CD4-positive, alpha-beta T cell treated with Interferon alpha-2 for 1 hour (primary cell): ENCODE measurements around the gene CEP83.
A peak's percentile ranks its signal among the peaks of the same experiment; 100 is the strongest.
"Not testable (repeated sequence)": the region's sequence is repeated elsewhere in the genome, so short reads cannot be mapped to it uniquely, and the experiment has no call there.

Source experiments
- DNase-seq, 2 donors: peaks; one replicate each; pipeline ENCODE4 v3.0.0-alpha.2; 2020 to 2022

CEP83 gene

GRCh38 chr12:94372461-94372860 is 87.2 kb downstream of the CEP83 start:
- no peak for DNase-seq

DNA sequence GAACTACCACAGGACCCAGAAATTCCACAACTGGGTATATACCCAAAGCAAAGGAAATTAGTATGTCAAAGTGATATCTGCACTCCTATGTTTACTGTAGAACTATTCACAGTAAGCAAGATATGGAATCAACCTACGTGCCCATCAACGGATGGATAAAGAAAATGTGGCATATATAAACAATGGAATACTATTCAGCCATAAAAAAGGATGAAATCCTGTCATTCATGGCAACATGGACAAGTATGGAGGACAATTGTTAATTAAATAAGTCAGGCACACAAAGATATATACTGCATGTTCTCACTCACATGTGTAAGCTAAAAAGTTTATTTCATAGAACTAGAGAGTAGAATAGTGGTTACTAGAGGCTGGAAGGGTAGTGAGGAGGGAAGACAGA is 97.0 kb downstream of the CEP83 start:
- DNase-seq, result no peak

DNA sequence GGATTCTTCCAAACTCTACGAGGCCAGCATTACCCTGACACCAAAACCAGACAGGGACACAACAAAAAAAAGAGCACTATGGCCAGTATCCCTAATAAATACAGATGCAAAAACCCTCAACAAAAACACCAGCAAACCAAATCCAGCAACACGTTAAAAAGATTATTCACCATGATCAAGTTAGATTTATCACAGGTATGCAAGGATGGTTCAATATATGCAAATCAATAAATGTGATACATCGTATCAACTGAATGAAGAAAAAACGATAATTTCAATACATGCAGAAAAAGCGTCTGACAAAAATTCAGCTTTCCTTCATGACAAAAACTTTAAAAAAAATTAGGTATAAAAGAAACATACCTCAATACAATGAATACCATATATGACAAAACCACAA is 99.9 kb downstream of the CEP83 start:
- no peak for DNase-seq

DNA sequence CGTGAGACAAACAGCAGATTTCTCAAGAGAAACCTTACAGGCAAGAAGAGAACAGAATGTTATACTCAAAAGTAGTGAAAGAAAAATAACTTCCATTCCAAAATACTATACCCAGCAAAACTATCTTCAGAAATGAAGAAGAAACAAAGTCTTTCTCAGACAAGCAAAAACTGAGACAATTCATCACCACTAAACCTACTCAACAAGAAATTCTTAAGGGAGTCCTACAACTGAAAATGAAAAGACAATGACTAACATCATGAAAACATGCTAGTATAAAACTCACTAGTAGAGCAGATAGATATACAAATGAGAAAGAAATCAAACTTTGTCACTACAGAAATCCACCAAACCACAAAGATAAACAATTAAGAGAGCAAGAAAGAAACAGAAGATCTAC is 106.5 kb downstream of the CEP83 start:
- no peak for DNase-seq

DNA sequence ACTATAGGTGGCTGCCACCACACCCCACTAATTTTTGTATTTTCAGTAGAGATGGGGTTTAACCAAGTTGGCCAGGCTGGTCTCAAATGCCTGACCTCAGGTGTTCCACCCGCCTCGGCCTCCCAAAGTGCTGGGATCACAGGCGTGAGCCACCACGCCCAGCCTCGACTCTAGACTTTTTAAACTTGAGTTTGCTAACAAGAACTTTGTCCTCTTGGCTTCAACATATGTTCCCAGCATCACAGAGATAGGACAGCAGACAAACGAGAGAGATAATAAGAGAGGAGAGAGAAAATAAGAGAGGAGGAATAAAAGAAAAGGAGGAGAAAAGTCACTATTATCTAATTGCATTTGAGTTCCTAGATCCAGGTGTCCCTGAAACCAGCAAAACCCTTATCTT is 119.1 kb downstream of the CEP83 start:
- no peak for DNase-seq

DNA sequence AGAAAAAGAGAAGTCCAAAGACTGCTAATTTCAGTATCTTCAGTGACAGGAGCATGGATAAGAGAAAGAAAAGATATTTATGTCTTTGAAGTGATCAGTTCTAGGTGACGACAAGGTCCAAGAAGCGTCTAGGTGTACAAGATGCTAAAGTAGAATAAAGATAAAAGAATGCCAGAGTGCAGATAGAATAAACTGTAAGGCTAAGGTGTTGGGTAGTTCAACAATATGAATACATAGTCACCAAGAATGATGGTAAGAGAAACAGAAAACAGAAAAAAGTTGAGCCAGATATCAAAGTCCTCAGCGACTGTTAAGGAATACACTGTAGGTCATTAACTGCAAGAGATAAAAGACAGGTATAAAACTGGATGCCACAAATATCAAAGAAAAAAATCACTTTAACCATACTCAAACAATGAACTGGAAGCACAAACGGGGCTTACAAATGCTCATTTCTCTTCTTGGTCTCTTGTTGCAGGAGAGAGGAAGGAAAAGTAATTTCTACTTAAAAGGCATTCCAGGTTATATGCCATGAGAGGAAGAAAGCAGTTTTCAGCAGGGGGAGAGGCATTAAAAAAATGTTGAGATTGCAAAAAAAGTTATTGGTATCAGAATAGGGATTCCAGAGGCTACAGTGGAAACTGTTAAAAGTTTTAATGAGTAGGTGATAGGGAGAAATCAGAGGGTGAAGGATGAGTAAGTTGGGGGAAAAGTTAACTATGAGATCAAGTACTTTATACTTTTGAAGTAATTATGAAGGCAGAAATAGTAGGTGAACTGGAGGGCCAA is 121.5 kb downstream of the CEP83 start:
- no peak for DNase-seq

DNA sequence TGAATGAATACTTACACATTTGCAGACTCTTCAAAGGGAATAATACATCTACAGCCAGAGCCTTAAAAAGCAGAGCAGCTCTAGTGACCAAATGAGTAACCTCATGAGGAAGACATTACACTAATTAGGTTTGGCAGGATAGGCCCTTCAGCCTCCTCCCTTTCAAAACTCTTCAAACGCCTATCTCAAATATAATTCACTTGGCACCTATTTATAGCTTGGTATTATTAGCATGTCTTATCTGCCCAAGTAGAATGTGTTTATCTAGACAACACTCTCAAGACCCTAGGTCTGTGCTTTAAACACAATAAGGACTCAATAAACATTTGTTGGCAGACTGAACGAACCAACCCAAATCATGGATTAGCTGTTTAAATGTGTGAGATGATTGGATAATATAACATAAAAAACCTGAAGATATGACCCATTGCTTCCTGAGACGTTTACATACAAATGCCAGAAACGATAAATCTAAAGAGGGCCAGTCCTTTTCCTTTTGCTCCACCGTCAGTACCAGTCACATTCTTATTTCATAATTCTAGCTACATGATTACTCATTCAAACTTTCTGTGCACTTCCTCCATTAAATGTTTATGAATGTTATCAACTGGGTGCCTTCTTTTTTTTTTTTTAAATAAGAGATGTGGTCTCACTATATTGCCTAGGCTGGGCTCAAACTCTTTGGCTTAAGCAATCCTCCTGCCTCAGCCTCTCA is 123.3 kb downstream of the CEP83 start:
- no peak for DNase-seq

GRCh38 chr12:94333396-94333795 is 126.3 kb downstream of the CEP83 start:
- no peak for DNase-seq

DNA sequence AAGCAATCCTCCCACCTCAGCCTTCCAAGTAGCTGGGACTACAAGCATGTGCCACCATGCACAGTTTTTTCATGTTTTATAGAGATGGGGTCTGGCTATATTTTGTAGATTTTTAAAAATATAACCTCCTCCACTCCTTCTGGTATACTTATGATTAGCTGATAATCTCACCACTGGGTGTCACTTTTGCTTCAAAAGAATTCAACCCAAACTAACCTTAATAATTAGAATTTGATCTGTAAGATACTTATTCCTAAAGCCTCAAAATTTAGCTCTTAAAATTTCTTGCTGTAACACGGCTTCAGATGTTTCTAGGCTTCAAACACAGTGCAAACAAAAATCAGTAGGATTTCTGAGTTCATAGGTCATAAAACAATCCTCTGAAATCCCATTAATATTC is 130.3 kb downstream of the CEP83 start:
- no peak for DNase-seq

DNA sequence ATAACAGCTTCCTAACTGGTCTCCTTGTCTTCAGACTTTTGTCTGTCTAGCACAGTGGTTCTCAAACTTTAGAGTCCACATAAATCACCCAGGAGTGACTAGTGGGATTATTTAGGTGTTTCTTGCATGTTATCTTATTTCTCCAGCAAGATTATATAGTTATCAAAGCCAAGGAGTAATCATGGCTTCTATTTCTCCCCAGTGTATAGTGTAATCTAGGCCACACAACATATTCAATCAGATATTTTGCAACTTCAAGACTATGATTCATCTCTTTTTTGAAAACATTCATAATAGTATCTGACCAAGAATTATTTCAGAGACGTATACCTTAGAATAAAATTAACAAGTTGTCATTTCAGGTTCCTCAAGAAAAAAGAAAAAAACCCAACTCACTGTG is 131.9 kb downstream of the CEP83 start:
- DNase-seq, result no peak

DNA sequence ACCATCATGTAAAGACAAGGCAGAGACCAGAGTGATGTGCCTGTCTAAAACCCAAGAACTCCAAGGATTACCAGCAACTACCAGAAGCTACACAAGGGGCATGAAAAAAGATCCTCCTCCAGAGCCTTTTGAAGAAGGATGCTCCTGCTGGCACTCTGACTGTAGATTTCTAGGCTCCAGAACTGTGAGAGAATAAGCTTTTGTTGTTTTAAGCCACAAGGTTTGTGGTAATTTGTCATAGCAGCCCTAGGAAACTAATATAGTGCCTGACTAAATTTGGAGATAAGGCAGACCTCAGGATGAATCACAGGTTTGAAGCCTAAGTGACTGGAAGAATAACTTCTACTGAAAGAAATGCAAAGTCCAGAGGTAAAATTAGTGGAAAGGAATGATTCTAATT is 132.9 kb downstream of the CEP83 start:
- no peak for DNase-seq

GRCh38 chr12:94326234-94326633 is 133.4 kb downstream of the CEP83 start:
- DNase-seq, result no peak

DNA sequence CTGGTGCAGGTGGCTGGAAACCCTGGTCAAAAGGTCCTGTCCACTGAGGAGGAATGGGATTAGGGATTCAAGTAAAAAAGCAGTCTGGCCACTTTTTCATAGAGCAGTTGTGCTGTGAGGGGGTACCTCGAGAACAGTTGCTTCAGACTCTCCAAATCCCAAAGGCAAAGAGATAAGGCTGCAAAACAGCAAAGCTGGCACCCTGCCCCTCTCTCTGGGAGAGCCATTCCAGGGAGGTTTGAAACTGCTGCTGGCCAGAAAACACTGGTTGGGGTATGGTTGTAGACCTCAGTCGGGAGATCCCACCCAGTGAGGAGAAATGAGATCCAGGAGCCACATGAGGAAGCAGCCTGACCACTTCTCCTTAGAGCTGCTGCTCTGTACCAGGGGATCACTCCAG is 137.3 kb downstream of the CEP83 start:
- no peak for DNase-seq

- no peak for DNase-seq
Observed at GRCh38 chr12:94320109-94320508, 139.6 kb downstream of the CEP83 start.

DNA sequence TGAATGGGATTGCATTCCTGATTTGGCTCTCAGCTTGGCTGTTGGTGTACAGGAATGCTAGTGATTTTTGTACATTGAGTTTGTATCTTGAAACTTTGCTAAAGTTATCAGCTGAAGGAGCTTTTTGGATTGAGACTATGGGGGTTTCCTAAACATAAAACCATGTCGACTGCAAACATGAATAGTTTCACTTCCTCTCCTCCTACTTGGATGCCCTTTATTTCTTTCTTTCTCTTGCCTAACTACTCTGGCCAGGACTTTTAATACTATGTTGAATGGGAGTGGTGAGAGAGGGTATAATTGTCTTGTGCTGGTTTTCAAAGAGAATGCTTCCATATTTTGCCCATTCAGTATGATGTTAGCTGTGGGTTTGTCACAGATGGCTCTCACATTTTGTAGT is 141.5 kb downstream of the CEP83 start:
- DNase-seq, result no peak

DNA sequence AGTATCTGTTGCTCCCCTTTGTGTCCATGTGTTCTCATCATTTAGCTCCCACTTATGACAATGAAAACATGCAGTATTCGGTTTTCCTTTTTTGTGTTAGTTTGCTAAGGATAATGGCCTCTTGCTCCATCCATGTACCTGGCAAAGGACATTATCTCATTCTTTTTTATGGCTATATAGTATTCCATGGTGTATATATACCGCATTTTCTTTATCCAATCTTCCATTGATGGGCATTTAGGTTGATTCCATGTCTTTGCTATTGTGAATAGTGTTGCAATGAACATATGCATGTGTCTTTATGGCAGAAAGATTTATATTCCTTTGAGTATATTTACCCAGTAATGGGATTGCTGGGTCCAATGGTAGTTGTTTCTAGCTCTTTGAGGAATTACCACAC is 143.1 kb downstream of the CEP83 start:
- not testable (repeated sequence) for DNase-seq

DNA sequence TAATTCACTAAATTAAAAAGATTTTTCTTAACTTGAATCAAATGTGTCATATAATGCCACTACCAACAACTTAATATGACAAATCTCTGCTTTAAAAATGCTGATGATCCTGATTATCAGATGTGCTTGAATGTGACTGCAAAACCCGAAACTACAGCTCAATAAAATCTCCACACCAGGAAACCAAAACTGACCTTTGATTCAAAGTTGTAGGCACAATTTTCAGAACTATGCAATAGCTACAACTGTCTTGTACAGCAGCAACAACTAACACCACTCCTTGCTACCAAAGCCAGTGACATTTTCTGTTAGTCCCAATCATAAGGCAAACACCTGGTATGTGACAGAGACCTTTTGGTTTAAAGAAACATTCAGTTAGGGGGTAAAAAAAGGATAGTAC is 147.3 kb downstream of the CEP83 start:
- DNase-seq, result no peak

GRCh38 chr12:94309373-94309772 is 150.3 kb downstream of the CEP83 start:
- no peak for DNase-seq

DNA sequence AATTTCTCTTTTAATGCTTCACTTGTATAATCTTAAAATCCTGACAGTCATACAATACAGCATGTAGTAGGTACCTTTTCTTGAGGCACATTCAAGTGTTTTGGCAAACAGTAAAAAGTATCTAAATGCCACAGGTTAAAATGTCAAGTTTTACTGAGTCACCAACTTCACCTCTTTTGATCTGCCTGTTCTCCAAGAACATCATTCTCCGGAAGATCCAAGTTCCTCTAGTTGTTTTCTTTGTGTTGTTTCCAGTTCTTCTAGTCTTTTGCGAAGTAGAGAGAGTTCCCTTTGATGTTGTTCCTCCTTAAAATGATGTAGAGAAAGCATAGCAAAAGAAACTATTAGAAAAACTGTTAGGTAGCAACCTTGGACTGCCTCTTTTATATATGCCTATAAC is 151.1 kb downstream of the CEP83 start:
- DNase-seq, result no peak

GRCh38 chr12:94305130-94305957 is 154.3 kb downstream of the CEP83 start:
- DNase-seq, result peak in 1 of 2 donors; percentile 16

- DNase-seq, result no peak
Observed at GRCh38 chr12:94304566-94305061, 155.1 kb downstream of the CEP83 start.

DNA sequence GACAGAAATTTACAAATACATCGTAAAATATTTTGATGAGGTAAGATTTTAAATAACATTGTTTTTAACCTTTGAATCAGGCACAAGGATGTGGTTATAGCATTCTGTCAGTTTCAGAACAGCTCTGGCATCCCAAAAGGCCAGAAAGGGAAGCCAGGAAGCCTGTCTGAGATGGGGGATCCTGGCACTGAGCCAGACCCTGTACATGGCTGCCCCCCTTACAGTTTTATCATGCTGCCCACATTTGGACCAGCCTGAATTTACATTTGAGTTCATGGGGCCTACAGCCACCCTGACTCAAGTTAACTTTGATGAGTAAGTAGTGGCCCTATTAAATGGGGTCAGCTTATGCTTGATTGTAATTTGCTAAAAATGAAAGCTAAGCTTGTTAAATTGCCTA is 155.7 kb downstream of the CEP83 start:
- DNase-seq, result no peak

DNA sequence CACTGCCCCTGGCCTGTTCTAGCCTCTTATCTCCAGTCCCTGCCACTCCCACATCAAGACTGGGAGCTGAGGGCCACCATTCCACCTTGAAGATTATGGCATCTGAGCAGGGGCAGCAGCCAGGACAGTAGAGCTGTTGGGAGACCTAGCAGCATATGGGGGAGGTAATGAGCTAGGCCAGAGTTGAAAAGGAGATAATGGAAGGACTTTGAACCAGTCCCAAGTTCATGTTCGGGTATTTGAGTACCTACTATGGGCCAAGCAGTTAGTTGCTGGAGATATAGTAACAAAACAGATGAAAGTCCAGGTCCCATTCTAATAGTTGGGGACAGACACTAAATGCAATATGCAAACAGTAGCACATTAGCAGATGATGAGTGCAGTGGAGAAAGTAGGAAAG is 159.8 kb downstream of the CEP83 start:
- no peak for DNase-seq
